Measurements from ENCODE around the gene MAD2L1. TPM values are rescaled to one million over a fixed set of nuclear protein-coding genes. Genes with fewer than 3 reads are reported as not detected.
"Not testable (repeated sequence)": the region's sequence is repeated elsewhere in the genome, so short reads cannot be mapped to it uniquely, and the experiment has no call there.

The MAD2L1 gene
- polyA plus RNA-seq (ENCODE audit: low read depth in 6 of 6) = 1 to 10 TPM; 2.9 to 7.9 (median 6.1) TPM

DNA sequence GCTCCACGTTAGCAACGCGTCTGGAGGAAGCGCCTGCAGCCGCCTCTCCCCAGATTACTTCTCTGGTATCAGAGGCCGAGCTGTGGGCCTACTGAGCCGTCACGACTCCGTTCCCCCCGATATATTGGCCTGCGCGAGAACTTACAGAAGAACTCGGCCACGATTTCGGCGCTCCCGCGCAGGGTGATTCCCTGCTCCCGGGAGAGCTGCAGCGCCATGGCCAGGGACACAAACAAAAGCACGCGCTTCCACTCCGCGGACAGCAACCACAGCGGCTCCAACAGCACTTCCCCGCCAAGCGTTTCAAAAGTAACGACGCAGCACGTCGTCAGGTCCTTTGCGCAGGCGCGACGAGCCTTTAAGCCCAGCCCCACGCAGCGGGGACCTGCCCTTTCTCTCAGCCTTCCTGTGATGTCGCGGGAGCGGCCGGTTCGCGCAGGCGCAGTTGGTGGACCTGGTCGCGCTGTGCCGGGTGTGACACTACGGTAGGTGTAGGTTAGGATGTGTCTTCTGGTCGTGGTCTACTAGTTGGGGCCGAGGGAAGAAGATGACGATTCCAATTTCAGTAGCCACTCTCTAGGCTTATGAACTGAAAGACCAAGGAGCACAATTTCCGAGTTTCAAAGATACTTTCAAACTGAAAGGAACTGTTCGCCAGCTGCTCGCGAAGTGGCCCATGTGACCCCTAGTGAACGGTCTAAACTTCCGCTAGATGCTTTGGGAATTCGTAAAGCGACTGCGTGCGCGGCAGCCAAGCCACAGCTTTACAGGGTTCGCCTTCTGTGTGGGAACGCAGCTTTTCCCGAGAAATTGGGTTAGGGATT lies at the start of gene MAD2L1:
TSS of gene MAD2L1 (minus strand) at position 332 of the 824 bp plus-strand sequence. CDS start at position 218, 114 bp downstream.
- H3K4me3 Mint-ChIP-seq = peak within 1 kb of the TSS; percentile 88 to 99 (median 94)
- peak; percentile 91 to 93 for ATAC-seq (ENCODE audit: low read depth in 2 of 2)
- peaks cover 16 to 41% (median 28%) of the 10 kb centered on the region in 3 donors for H3K4me1 Mint-ChIP-seq
- no peaks in the 10 kb centered on the region for H3K9me3 Mint-ChIP-seq
- H3K27ac Mint-ChIP-seq = peak within 1 kb of the TSS; percentile 94 to 99 (median 98)
- no peaks in the 10 kb centered on the region for H3K27me3 Mint-ChIP-seq
- no peaks in the 10 kb centered on the region for H3K36me3 Mint-ChIP-seq
- peak; percentile 98 for DNase-seq

DNA sequence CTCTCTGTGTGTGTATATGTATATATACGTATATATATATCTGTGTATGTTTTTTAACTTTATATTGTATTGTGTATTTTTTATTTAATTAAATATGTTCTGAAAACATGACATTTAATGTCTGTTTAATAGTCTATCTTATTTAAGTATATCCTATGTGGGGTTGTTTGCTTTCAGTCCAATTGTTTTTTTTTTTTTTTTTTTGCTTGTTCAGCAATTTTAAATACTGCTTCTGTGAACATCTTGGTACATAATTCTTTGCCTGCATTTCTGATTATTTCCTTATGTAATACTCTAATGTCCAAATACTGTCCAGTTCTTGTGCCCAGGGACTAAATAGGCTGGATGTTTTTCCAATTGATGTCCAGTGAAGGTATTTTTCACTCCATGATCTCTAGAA lies 45.1 kb upstream of the MAD2L1 start:
- Mint-ChIP-seq H3K4me1 (no peaks in the 10 kb centered on the region), H3K9me3 (peaks cover 0 to 8% (median 3%) of the 10 kb centered on the region in 7 donors), H3K36me3 (peaks cover 0 to 3% of the 10 kb centered on the region in 2 donors), H3K27me3 (no peaks in the 10 kb centered on the region), H3K27ac (no peak overlapping the region), H3K4me3 (no peak overlapping the region)
- DNase-seq = no peak
- no peak for ATAC-seq (ENCODE audit: low read depth in 2 of 2)

DNA sequence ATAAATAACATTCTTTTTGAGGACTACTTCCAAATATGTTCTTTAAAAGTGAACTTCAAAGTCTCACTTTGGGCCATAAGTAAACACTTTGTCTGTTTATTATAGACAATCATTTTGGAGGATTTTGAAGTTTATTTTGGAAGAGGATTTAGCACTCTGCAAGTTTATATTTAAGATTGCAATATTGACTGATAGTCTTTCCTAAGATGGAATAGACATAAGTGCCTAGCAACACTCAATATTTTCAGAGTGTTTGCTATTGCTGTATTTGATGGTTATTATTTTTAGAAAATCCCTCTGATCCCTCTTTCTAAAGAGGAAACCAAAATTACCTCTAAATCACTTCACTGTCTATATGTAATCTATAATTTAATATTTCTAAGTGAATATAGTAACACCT lies 42.8 kb upstream of the MAD2L1 start:
- H3K4me1 Mint-ChIP-seq = no peaks in the 10 kb centered on the region
- ATAC-seq (ENCODE audit: low read depth in 2 of 2) = no peak

DNA sequence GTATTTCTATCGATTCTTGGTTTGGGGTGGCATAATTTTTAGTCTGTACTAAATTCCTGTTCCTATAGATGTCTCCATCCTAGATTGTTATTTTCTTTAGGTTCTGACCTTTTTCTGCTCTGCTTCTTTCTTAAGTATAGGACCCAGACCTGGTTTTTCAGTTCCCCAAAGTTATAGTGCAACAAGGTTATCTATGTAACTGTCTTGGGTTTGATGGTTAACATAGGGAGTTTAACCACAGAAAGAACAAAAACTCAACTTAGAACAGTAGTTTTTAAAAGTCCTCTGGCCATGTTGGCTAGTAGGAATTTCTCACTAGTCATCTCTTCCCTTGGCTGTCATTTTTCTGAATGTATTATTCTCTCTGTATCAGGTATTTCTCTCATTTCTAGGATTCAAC lies 38.8 kb upstream of the MAD2L1 start:
- ATAC-seq (ENCODE audit: low read depth in 2 of 2) = no peak

More for the DNA sequence above, 42.8 kb upstream of the MAD2L1 start:
- H3K9me3 Mint-ChIP-seq = no peaks in the 10 kb centered on the region
- H3K27me3 Mint-ChIP-seq = no peaks in the 10 kb centered on the region
- H3K27ac Mint-ChIP-seq = no peak overlapping the region
- DNase-seq = no peak
- no peaks in the 10 kb centered on the region for H3K36me3 Mint-ChIP-seq
- no peak overlapping the region for H3K4me3 Mint-ChIP-seq

DNA sequence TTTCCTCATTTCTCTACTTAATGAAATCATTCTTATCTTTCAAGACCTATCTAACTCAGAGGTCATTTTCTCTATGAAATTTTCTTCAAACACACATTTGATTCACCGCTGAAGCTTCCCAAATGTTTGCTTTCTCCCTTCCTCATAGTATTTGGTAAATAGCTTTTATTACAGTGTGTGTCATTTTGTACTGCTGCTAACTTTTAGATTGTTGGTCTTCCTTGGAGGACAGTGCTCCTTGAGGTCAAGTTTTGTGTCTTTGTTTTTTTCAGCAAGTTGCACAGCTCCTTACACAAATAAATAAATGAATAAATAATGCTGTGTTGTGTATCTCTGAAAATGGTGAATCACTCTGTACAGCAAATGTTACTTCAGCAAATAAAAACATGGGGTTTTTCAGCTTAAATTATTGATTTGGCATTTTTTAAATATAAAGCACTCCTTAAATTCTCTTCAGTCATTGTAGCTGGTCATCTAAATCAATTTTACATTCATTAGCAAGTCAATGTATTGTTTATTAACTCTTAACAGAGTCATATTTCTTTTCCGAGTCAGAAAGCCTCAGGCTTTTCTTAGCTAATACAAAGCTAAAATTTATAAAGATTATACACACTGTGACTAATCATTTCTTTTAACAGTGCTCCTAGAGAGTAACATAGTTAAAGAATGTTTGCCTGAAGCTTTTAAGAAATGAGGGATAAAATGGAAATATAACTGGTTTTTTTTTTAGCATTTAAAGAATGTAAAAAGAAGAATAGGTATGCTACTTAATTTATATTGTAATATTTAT lies 30.1 kb upstream of the MAD2L1 start:
- Mint-ChIP-seq H3K4me1 (no peaks in the 10 kb centered on the region), H3K27ac (peak overlapping the region in 1 of 6 donors; percentile 1), H3K27me3 (peaks cover 10 to 22% (median 21%) of the 10 kb centered on the region in 3 donors), H3K36me3 (no peaks in the 10 kb centered on the region), H3K9me3 (no peaks in the 10 kb centered on the region), H3K4me3 (no peak overlapping the region)
- no peak for ATAC-seq (ENCODE audit: low read depth in 2 of 2)
- DNase-seq = no peak

More for the DNA sequence above, 38.8 kb upstream of the MAD2L1 start:
- DNase-seq = no peak
- Mint-ChIP-seq H3K27me3 (peaks cover 0 to 11% (median 0%) of the 10 kb centered on the region in 3 donors), H3K27ac (no peak overlapping the region), H3K4me1 (no peaks in the 10 kb centered on the region), H3K36me3 (no peaks in the 10 kb centered on the region), H3K9me3 (no peaks in the 10 kb centered on the region), H3K4me3 (no peak overlapping the region)

DNA sequence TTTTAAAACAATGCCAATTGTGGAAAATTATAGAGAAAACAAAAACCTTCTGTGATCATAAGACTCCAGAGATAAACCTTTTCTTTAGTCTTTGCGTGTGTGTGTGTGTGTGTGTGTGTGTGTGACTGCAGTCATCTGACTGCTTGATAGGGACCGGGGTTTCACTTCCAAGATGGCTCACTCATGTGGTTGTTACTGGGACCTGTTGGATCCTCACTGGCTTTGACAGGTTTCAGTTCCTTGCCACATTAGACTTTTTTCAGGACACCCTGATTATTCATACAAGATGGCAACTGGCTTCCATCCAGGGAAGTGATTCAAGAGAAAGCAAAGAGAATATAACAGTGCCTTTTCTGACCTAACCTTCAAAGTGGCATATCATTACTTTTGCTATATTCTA lies 21.9 kb upstream of the MAD2L1 start:
- H3K4me1 Mint-ChIP-seq = peaks cover 0 to 7% (median 0%) of the 10 kb centered on the region in 3 donors
- DNase-seq = no peak
- H3K9me3 Mint-ChIP-seq = peaks cover 4 to 18% (median 8%) of the 10 kb centered on the region in 7 donors
- peaks cover 17 to 27% (median 24%) of the 10 kb centered on the region in 3 donors for H3K27me3 Mint-ChIP-seq
- H3K36me3 Mint-ChIP-seq = peaks cover 0 to 10% of the 10 kb centered on the region in 2 donors
- no peak overlapping the region for H3K27ac Mint-ChIP-seq
- H3K4me3 Mint-ChIP-seq = no peak overlapping the region
- ATAC-seq (ENCODE audit: low read depth in 2 of 2) = no peak

DNA sequence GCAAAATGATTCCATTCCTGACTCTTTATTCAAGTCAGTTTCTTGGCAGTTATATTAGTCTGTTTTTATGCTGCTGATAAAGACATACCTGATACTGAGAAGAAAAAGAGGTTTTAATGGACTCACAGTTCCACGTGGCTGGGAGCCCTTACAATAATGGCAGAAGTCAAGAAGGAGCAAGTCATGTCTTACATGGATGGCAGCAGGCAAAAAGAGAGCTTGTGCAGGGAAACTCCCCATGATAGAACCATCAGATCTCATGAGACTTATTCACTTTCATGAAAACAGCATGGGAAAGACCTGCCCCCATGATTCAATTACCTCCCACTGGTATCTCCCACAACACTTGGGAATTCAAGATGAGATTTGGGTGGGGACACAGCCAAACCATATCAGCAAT lies 21.4 kb upstream of the MAD2L1 start:
- not testable (repeated sequence) for ATAC-seq (ENCODE audit: low read depth in 2 of 2); H3K4me3 Mint-ChIP-seq; H3K36me3 Mint-ChIP-seq; H3K4me1 Mint-ChIP-seq; H3K27ac Mint-ChIP-seq; DNase-seq
- H3K9me3 Mint-ChIP-seq = peaks cover 4 to 18% (median 8%) of the 10 kb centered on the region in 7 donors
- H3K27me3 Mint-ChIP-seq = peaks cover 17 to 27% (median 24%) of the 10 kb centered on the region in 3 donors

DNA sequence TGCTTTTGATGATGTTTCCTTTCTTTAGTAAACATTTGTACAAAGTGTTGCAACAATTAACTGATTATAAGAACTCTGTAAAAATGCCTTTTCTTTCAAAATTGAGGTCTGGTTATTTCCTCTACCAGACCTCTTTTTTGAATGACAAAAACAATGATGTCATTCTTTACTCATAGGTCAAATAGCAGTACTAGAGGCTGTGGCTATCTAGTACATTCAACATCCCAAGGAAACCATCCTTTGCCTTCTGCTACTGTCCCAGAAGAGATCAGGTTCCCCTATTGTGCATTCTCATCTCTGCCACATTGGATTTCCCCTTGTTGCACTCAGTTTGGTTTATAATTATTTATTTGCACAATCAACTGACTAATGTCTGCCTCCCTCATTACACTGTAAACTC lies 19.1 kb upstream of the MAD2L1 start:
- no peak for DNase-seq
- no peaks in the 10 kb centered on the region for H3K4me1 Mint-ChIP-seq
- ATAC-seq (ENCODE audit: low read depth in 2 of 2) = no peak

DNA sequence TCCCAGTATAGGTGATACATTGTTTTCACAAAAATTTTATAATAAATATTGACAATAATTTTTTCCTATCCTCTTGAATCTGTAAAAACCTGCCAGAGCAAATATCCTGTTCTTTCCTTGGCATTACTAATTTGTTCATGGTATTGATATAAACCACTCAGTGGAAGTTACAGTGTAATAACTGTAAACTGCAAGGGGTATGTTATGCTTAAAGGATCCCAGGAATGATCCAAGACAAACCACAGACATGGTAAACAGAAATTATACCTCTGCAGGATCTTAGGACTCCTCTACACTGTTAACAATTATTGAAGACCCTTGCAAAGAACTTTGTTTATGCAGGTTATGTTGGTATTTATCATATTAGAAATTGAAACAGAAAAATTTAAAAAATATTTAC lies 17.7 kb upstream of the MAD2L1 start:
- Mint-ChIP-seq H3K27me3 (peaks cover 10 to 22% (median 15%) of the 10 kb centered on the region in 3 donors), H3K4me3 (no peak overlapping the region), H3K27ac (no peak overlapping the region), H3K4me1 (no peaks in the 10 kb centered on the region), H3K36me3 (peaks cover 0 to 10% of the 10 kb centered on the region in 2 donors), H3K9me3 (peaks cover 4 to 18% (median 8%) of the 10 kb centered on the region in 7 donors)
- ATAC-seq (ENCODE audit: low read depth in 2 of 2) = no peak
- DNase-seq = no peak

More for the DNA sequence above, 19.1 kb upstream of the MAD2L1 start:
- Mint-ChIP-seq H3K27ac (no peak overlapping the region), H3K36me3 (peaks cover 0 to 10% of the 10 kb centered on the region in 2 donors), H3K9me3 (peaks cover 4 to 18% (median 8%) of the 10 kb centered on the region in 7 donors), H3K27me3 (peaks cover 15 to 22% (median 17%) of the 10 kb centered on the region in 3 donors), H3K4me3 (no peak overlapping the region)

DNA sequence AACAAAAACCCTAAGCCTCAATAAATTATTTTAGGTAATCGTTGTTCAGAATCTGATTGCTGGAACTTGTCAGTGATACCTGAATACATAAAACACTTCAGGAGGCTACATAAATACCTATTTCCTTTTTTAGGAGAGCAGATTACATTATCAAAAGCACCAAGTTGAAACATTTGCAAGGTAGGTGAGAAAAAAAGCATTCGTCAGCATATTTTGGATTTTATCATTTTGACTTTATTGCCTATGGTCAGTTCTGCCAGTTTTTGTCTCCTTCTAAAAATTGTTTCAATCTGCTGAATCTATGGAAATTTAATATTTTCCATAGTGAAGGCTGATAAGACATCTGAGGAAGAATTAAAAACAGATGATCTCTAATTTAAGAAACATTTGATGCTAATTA lies 16.5 kb upstream of the MAD2L1 start:
- H3K27me3 Mint-ChIP-seq = peaks cover 10 to 15% (median 15%) of the 10 kb centered on the region in 3 donors
- DNase-seq (no peak), ATAC-seq (ENCODE audit: low read depth in 2 of 2) (no peak)
- H3K4me1 Mint-ChIP-seq = no peaks in the 10 kb centered on the region
- H3K4me3 Mint-ChIP-seq = no peak overlapping the region
- H3K36me3 Mint-ChIP-seq = peaks cover 0 to 6% of the 10 kb centered on the region in 2 donors
- no peak overlapping the region for H3K27ac Mint-ChIP-seq
- peaks cover 0 to 8% (median 4%) of the 10 kb centered on the region in 7 donors for H3K9me3 Mint-ChIP-seq

DNA sequence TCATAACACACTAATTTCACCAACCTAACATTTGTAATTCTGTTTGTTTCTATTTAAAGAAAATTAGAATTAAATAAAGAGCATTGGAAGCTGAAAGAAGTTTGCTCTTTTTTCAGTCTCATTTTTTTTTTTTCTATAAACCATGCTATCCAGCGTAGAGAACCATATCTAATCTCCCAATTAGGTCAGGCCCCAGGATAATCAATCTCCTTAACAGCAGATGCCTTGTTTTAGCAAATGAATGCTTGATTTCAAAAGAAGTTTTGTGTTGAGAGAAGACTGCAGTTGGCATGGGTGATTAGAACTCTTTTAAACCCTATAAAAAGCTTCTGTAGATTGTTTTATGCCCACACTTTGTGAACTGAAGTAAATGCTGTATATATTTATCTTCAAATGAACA lies 15.6 kb upstream of the MAD2L1 start:
- H3K4me1 Mint-ChIP-seq = no peaks in the 10 kb centered on the region
- no peaks in the 10 kb centered on the region for H3K36me3 Mint-ChIP-seq
- no peak overlapping the region for H3K4me3 Mint-ChIP-seq
- no peaks in the 10 kb centered on the region for H3K9me3 Mint-ChIP-seq
- H3K27ac Mint-ChIP-seq = no peak overlapping the region
- ATAC-seq (ENCODE audit: low read depth in 2 of 2) (no peak), DNase-seq (no peak)
- H3K27me3 Mint-ChIP-seq = peaks cover 8 to 10% (median 8%) of the 10 kb centered on the region in 3 donors

DNA sequence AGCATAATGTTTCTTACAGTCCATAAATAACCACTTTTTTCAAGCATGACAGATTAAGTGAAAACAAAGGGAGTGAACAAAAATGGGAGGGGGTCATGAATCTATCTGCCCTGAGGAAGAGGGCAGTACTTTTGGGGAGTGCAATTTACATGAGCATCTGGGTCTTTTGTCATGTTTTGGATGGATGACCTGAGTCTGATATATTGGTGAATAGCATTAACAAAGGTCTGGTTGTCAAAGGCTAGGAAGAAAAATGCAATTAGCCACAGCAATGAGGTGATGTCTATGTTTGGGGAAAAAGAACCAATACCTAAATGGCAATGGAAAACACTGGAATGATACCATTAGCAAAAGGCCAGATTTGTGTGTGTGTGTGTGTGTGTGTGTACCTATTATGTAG lies 15.1 kb upstream of the MAD2L1 start:
- Mint-ChIP-seq H3K4me3 (no peak overlapping the region), H3K36me3 (no peaks in the 10 kb centered on the region), H3K27ac (no peak overlapping the region), H3K9me3 (no peaks in the 10 kb centered on the region), H3K27me3 (peaks cover 6 to 8% (median 7%) of the 10 kb centered on the region in 3 donors), H3K4me1 (no peaks in the 10 kb centered on the region)
- DNase-seq (no peak), ATAC-seq (ENCODE audit: low read depth in 2 of 2) (no peak)

DNA sequence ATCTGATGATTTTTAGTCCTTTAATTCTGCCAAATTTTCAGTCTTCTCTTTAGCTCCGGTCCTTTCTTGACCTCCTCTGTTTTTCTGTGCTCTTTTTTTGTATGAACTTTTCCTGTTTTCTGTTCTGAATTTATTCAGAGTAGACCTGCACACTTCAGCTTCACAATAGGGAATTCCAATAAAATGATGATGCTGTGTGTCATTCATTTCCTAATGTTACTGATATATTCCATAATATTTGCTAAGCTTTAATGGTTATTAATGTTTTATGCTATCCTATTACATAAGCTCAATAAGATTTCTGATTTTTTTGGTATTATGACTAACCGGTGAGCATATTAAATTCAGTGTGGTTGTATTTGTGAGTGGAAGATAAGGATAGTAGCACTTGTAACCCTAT lies 13.9 kb upstream of the MAD2L1 start:
- Mint-ChIP-seq H3K4me1 (no peaks in the 10 kb centered on the region), H3K27ac (no peak overlapping the region), H3K4me3 (no peak overlapping the region), H3K9me3 (no peaks in the 10 kb centered on the region), H3K27me3 (peaks cover 0 to 4% (median 0%) of the 10 kb centered on the region in 3 donors), H3K36me3 (no peaks in the 10 kb centered on the region)
- DNase-seq (no peak), ATAC-seq (ENCODE audit: low read depth in 2 of 2) (no peak)
